ENCODE results near the gene GIMAP6.

The GIMAP6 gene

GRCh38 chr7:150656047-150656446 lies 23.9 kb upstream of the GIMAP6 start:
- no peak for TF ChIP-seq CTCF (conservative IDR thresholded peaks at IDR 0.05; ENCODE audit: low read depth, low read length)
- DNase-seq (ENCODE audit: low read depth), result no peak
- no peak overlapping the region for H3K4me3 ChIP-seq (ENCODE audit: low read length)

- H3K4me3 ChIP-seq (ENCODE audit: low read length), result no peak overlapping the region
- no peak for DNase-seq (ENCODE audit: low read depth)
- TF ChIP-seq CTCF (conservative IDR thresholded peaks at IDR 0.05; ENCODE audit: low read depth, low read length), result no peak
Observed at GRCh38 chr7:150654692-150655091, 22.5 kb upstream of the GIMAP6 start.

- no peak overlapping the region for H3K4me3 ChIP-seq (ENCODE audit: low read length)
- no peak for TF ChIP-seq CTCF (conservative IDR thresholded peaks at IDR 0.05; ENCODE audit: low read depth, low read length)
- DNase-seq (ENCODE audit: low read depth), result no peak
Observed at GRCh38 chr7:150649080-150649385, 16.8 kb upstream of the GIMAP6 start.

- no peak overlapping the region for H3K4me3 ChIP-seq (ENCODE audit: low read length)
- DNase-seq (ENCODE audit: low read depth), result no peak
- TF ChIP-seq CTCF (conservative IDR thresholded peaks at IDR 0.05; ENCODE audit: low read depth, low read length), result no peak
Observed at GRCh38 chr7:150648353-150649079, 16.3 kb upstream of the GIMAP6 start.

- no peak for TF ChIP-seq CTCF (conservative IDR thresholded peaks at IDR 0.05; ENCODE audit: low read depth, low read length)
- DNase-seq (ENCODE audit: low read depth), result no peak
- H3K4me3 ChIP-seq (ENCODE audit: low read length), result no peak overlapping the region
Observed at GRCh38 chr7:150645259-150646020, 13.3 kb upstream of the GIMAP6 start.

GRCh38 chr7:150642926-150643325 lies 10.7 kb upstream of the GIMAP6 start:
- DNase-seq (ENCODE audit: low read depth), result no peak
- H3K4me3 ChIP-seq (ENCODE audit: low read length), result no peak overlapping the region
- TF ChIP-seq CTCF (conservative IDR thresholded peaks at IDR 0.05; ENCODE audit: low read depth, low read length), result no peak

GRCh38 chr7:150641854-150642253 lies 9.7 kb upstream of the GIMAP6 start:
- DNase-seq (ENCODE audit: low read depth), result no peak
- H3K4me3 ChIP-seq (ENCODE audit: low read length), result no peak overlapping the region
- TF ChIP-seq CTCF (conservative IDR thresholded peaks at IDR 0.05; ENCODE audit: low read depth, low read length), result no peak

Data from retinal pigment epithelial cell (primary cell).